GM12878 (cell line): ENCODE measurements around the gene ZNF462. TPM values are rescaled to one million over a fixed set of nuclear protein-coding genes. Genes with fewer than 3 reads are reported as not detected.

Source experiments
- ATAC-seq: fragments of 200-7000 bp; cut with Tn5 transposase; 3 replicates; pipeline ENCODE4 v1.9.1; 2020; ENCODE audit warnings: mild to moderate bottlenecking, moderate library complexity
- BruUV-seq: library from RNA; stranded (reverse); fragments of 400-500 nt; replicated peaks from 2 replicates; lab custom pipeline; 2021; lab: Mats Ljungman, UMichigan
- CTCF ChIA-PET: fragments of 300-600 bp; sonication (Branson Sonifier 250); formaldehyde crosslinking; extraction: SDS; loops from one replicate; lab custom pipeline; 2021; ENCODE audit warnings: inconsistent platforms; lab: Yijun Ruan, JAX
- POLR2A ChIA-PET: fragments of 350-600 bp; formaldehyde crosslinking; extraction: SDS; loops from one replicate; lab custom pipeline; 2021; ENCODE audit warnings: inconsistent platforms; lab: Charles Lee
- RAD21 ChIA-PET: fragments of 300-600 bp; sonication (Branson Sonifier 250); formaldehyde crosslinking; loops from one replicate; lab custom pipeline; 2023; ENCODE audit warnings: antibody characterized with exemption; ENCODE audit not compliant: unreplicated experiment; lab: Charles Lee
- SMC1A ChIA-PET: fragments of 300-600 bp; sonication (Branson Sonifier 250); formaldehyde crosslinking; loops from one replicate; lab custom pipeline; 2023; ENCODE audit not compliant: unreplicated experiment, uncharacterized antibody; lab: Charles Lee
- DNase-seq: peaks from one replicate; pipeline ENCODE4 v3.0.0-alpha.2; 2011; ENCODE audit warnings: low read depth, low spot score
- FAIRE-seq: peaks from 3 replicates; lab custom pipeline; 2011; peaks lifted over from hg19 to GRCh38; lab: Jason Lieb, UNC
- H2AFZ ChIP-seq: 2 replicates; pipeline ENCODE4 v1.6.0; 2011; ENCODE audit warnings: low read depth, low read length, control low read depth; ENCODE audit not compliant: control insufficient read depth
- H3K27ac ChIP-seq: 2 replicates; pipeline ENCODE4 v1.5.1; 2011; ENCODE audit warnings: control low read depth; ENCODE audit not compliant: control insufficient read depth, insufficient read depth
- H3K27me3 ChIP-seq, 2 experiments: replicated peaks in 1 of 2; 2 replicates each; pipeline versions ENCODE4 v1.6.0 to v1.6.1; 2011; ENCODE audit warnings: low read length in 1 of 2; ENCODE audit not compliant: control insufficient read depth in 2 of 2, insufficient read depth in 2 of 2
- H3K36me3 ChIP-seq, 2 experiments: 2 replicates each; pipeline ENCODE4 v1.5.1; 2011; ENCODE audit warnings: low read length in 1 of 2; ENCODE audit not compliant: control insufficient read depth in 2 of 2, insufficient read depth in 2 of 2
- H3K4me1 ChIP-seq: 2 replicates; pipeline ENCODE4 v1.6.1; 2011; ENCODE audit warnings: mild to moderate bottlenecking, low read length, moderate library complexity, mixed read lengths; ENCODE audit not compliant: control insufficient read depth, insufficient read depth
- H3K4me2 ChIP-seq: 2 replicates; pipeline ENCODE4 v1.6.0; 2011; ENCODE audit warnings: control low read depth; ENCODE audit not compliant: control insufficient read depth, insufficient read depth
- H3K4me3 ChIP-seq: fragments of 200-600 bp; sonication (generic); 2 replicates; pipeline ENCODE4 v1.5.1; 2016
- H3K79me2 ChIP-seq: 2 replicates; pipeline ENCODE4 v1.6.0; 2011; ENCODE audit warnings: low read length; ENCODE audit not compliant: control insufficient read depth, insufficient read depth
- H3K9ac ChIP-seq: 2 replicates; pipeline ENCODE4 v1.8.0; 2011; ENCODE audit warnings: low read length, control low read depth, mixed read lengths; ENCODE audit not compliant: control insufficient read depth, insufficient read depth
- H3K9me3 ChIP-seq: replicated peaks from 3 replicates; pipeline ENCODE4 v1.5.1; 2011; ENCODE audit warnings: mild to moderate bottlenecking, low read length; ENCODE audit not compliant: control insufficient read depth, insufficient read depth
- H4K20me1 ChIP-seq: 2 replicates; pipeline ENCODE4 v1.6.0; 2011; ENCODE audit not compliant: control insufficient read depth, insufficient read depth
- ATF2 ChIP-seq: IDR thresholded peaks from 2 replicates; pipeline ENCODE4 v1.6.1; 2012; ENCODE audit warnings: low read length, inconsistent platforms
- CREM ChIP-seq: IDR thresholded peaks from 2 replicates; pipeline ENCODE4 v1.6.1; 2014; ENCODE audit warnings: antibody characterized with exemption, low read depth
- E4F1 ChIP-seq: fragments of 450-650 bp; IDR thresholded peaks from 2 replicates; pipeline ENCODE4 v1.6.1; 2018; ENCODE audit warnings: borderline replicate concordance, mild to moderate bottlenecking; ENCODE audit not compliant: partially characterized antibody
- GABPA ChIP-seq: IDR thresholded peaks from 2 replicates; pipeline ENCODE4 v1.6.1; 2014; ENCODE audit warnings: antibody characterized with exemption, low read depth, mild to moderate bottlenecking, inconsistent platforms
- KAT2A ChIP-seq: conservative IDR thresholded peaks from 2 replicates; pipeline ENCODE4 v1.6.1; 2011; ENCODE audit warnings: low read depth, low read length; ENCODE audit not compliant: control insufficient read depth
- KDM1A ChIP-seq: fragments of 200-600 bp; sonication (generic); IDR thresholded peaks from 2 replicates; pipeline ENCODE4 v1.6.1; 2016; ENCODE audit warnings: borderline replicate concordance
- POU2F2 ChIP-seq: IDR thresholded peaks from 3 replicates; pipeline ENCODE4 v1.6.1; 2011; ENCODE audit warnings: low read depth, mild to moderate bottlenecking, low read length, borderline replicate concordance
- RCOR1 ChIP-seq: conservative IDR thresholded peaks from 2 replicates; pipeline ENCODE4 v1.6.1; 2012; ENCODE audit warnings: low read depth, low read length, improper control_type of control experiment
- SUZ12 ChIP-seq: fragments of 200-600 bp; sonication (generic); IDR thresholded peaks from one replicate; pipeline ENCODE4 v1.6.1; 2018; ENCODE audit warnings: antibody characterized with exemption, mild to moderate bottlenecking; ENCODE audit not compliant: unreplicated experiment
- TCF3 ChIP-seq: IDR thresholded peaks from 2 replicates; pipeline ENCODE4 v1.6.1; 2012; ENCODE audit warnings: low read depth, mild to moderate bottlenecking, low read length, borderline replicate concordance; ENCODE audit not compliant: insufficient read depth
- ZNF207 ChIP-seq: fragments of 450-650 bp; IDR thresholded peaks from 2 replicates; pipeline ENCODE4 v1.6.1; 2014; ENCODE audit warnings: antibody characterized with exemption, mild to moderate bottlenecking, borderline replicate concordance
- ZNF217 ChIP-seq: fragments of 450-650 bp; IDR thresholded peaks from 2 replicates; pipeline ENCODE4 v1.6.1; 2017; ENCODE audit warnings: antibody characterized with exemption, mild to moderate bottlenecking
- WGBS: methylation state at CpG from one replicate; pipeline ENCODE4 v1.1.6; 2016; ENCODE audit warnings: low lambda C conversion rate; ENCODE audit not compliant: insufficient replicate concordance, insufficient coverage; ENCODE audit errors: missing lambda C conversion rate; 5-methylcytosine and 5-hydroxymethylcytosine counted together
- in situ Hi-C: fragments of 300-500 bp; cut with MboI; formaldehyde crosslinking; loops from 9 replicates; pipeline ENCODE4 v1.14.3; 2018; ENCODE audit warnings: mixed read lengths
- intact Hi-C: fragments of 100-400 bp; cut with micrococcal nuclease; formaldehyde crosslinking; loops from one replicate; pipeline ENCODE4 v1.14.2; 2022; ENCODE audit not compliant: unreplicated experiment
- polyA plus RNA-seq, 11 experiments: library from polyadenylated mRNA; depleted of rRNA in 4 of 11; unstranded in 6 of 11; stranded (reverse) in 5 of 11; fragments of >200 nt; fragmentation: Nextera tagmentation in 4 of 11; fragmentation: Illumina TruSeq in 1 of 11; extraction: Ambion mirVana in 4 of 11; extraction: Trizol in 1 of 11; gene quantifications; 1 replicate in 1 of 11; 2 replicates in 10 of 11; pipeline versions ENCODE4 v1.2.1 to v1.2.3, GENCODE V29; 2011 to 2016; ENCODE audit warnings: inconsistent platforms in 2 of 11, missing spikeins in 2 of 11, low read depth in 1 of 11
- total RNA-seq, 4 experiments: library from RNA; depleted of rRNA in 3 of 4; stranded (reverse); fragments of >200 nt in 3 of 4; fragmentation: Illumina TruSeq in 1 of 4; extraction: Trizol in 1 of 4; gene quantifications; 2 replicates each; pipeline versions ENCODE4 v1.2.1 to v1.2.3, GENCODE V29; 2013 to 2021

The ZNF462 gene
- total and polyA plus RNA-seq, 10 of the 15 experiments (the other 5 are each of a cell fraction or from before 2014, with no cell fraction given): 0.27 to 13.7 (median 0.55) TPM

GRCh38 chr9:106961623-106962022 lies 98.7 kb downstream of the ZNF462 start:
- intact Hi-C loops: no loop called here
- Histone ChIP-seq H3K9ac (no peak overlapping the region), H3K27ac (no peak overlapping the region), H3K4me3 (no peak overlapping the region), H3K4me2 (no peak overlapping the region), H3K36me3 (no peaks in the 10 kb centered on the region; a peak in 1 of 4 replicates), H3K4me1 (no peaks in the 10 kb centered on the region), H4K20me1 (no peaks in the 10 kb centered on the region), H3K27me3 (no peaks in the 10 kb centered on the region), H3K9me3 (no peaks in the 10 kb centered on the region; the same call in 2 of the 3 replicates), H3K79me2 (no peaks in the 10 kb centered on the region), H2AFZ (no peak overlapping the region)
- ChIA-PET POLR2A (no interaction called here), CTCF (interaction anchor here (1.6 kb wide), 1 partner anchor 79 kb away, joined by 3 read pairs; no protein-coding TSS in a partner anchor), SMC1A (interaction anchor here (2.3 kb wide), 1 partner anchor 17 kb away, joined by 7 read pairs; no protein-coding TSS in a partner anchor), RAD21 (interaction anchor here (1.8 kb wide), 1 partner anchor 40 kb away, joined by 4 read pairs; no protein-coding TSS in a partner anchor)
- BruUV-seq: no TSS peak
- ATAC-seq (no peak), DNase-seq (no peak), FAIRE-seq (no peak)
- no peak for TF ChIP-seq ZNF207
- TF ChIP-seq SUZ12: no peak
- TF ChIP-seq ATF2: no peak
- no peak for TF ChIP-seq TCF3
- TF ChIP-seq E4F1: no peak
- no peak for TF ChIP-seq CREM
- no peak for TF ChIP-seq GABPA
- no peak for TF ChIP-seq RCOR1
- no peak for TF ChIP-seq ZNF217
- no peak for TF ChIP-seq KAT2A
- no peak for TF ChIP-seq POU2F2
- no peak for TF ChIP-seq KDM1A
- in situ Hi-C loops: no loop called here
- 10% methylated on average over 2 of the region's 2 CpGs for WGBS
